ENCODE data around the gene ATXN7L1. TPM values are rescaled to one million over a fixed set of nuclear protein-coding genes. Genes with fewer than 3 reads are reported as not detected.
A peak's percentile ranks its signal among the peaks of the same experiment; 100 is the strongest.

ATXN7L1 gene
- total RNA-seq, 3 donors from 2014 or later = 19.7 to 29.5 (median 26.0) TPM

GRCh38 chr7:105583061-105583460 lies 293.3 kb downstream of the ATXN7L1 start:
- Histone ChIP-seq H3K4me1 (ENCODE audit: low read depth) (peaks cover 6% of the 10 kb centered on the region), H3K9me3 (peaks cover 4% of the 10 kb centered on the region), H3K4me3 (no peak overlapping the region), H3K36me3 (ENCODE audit: low read depth) (no peaks in the 10 kb centered on the region)
- DNase-seq (no peak), ATAC-seq (no peak)
- no peak for TF ChIP-seq CTCF (IDR thresholded peaks at IDR 0.05)
- intact Hi-C loops (cut with DNase I, micrococcal nuclease) = no loop called here

- Histone ChIP-seq H3K36me3 (ENCODE audit: low read depth) (no peaks in the 10 kb centered on the region), H3K9me3 (peaks cover 4% of the 10 kb centered on the region), H3K4me3 (no peak within 1 kb of the TSS), H3K4me1 (ENCODE audit: low read depth) (peaks cover 6% of the 10 kb centered on the region)
- TF ChIP-seq CTCF (IDR thresholded peaks at IDR 0.05) = no peak
- DNase-seq (peak; percentile 59 to 78 (median 74)), ATAC-seq (peak; percentile 91)
- intact Hi-C loops (cut with DNase I, micrococcal nuclease) = no loop called here
These were observed 295.2 kb downstream of the ATXN7L1 start, which contains the start of gene EFCAB10 for GRCh38 chr7:105581066-105581811. EFCAB10 (minus strand) TSS chr7:105581493; CDS start chr7:105581463, 30 bp downstream.

- no peak overlapping the region for H3K4me3 ChIP-seq
- H3K36me3 ChIP-seq (ENCODE audit: low read depth) = no peaks in the 10 kb centered on the region
- ATAC-seq (no peak), DNase-seq (no peak)
- intact Hi-C loops (cut with DNase I, micrococcal nuclease) = no loop called here
- peaks cover 4% of the 10 kb centered on the region for H3K9me3 ChIP-seq
- no peak for TF ChIP-seq CTCF (IDR thresholded peaks at IDR 0.05)
- peaks cover 6% of the 10 kb centered on the region for H3K4me1 ChIP-seq (ENCODE audit: low read depth)
These were observed 296.2 kb downstream of the ATXN7L1 start for GRCh38 chr7:105580022-105580740.

GRCh38 chr7:105578496-105578895 lies 297.9 kb downstream of the ATXN7L1 start:
- intact Hi-C loops (cut with DNase I, micrococcal nuclease) = no loop called here
- no peaks in the 10 kb centered on the region for H3K36me3 ChIP-seq (ENCODE audit: low read depth)
- DNase-seq (no peak), ATAC-seq (no peak)
- H3K4me1 ChIP-seq (ENCODE audit: low read depth) = peaks cover 6% of the 10 kb centered on the region
- H3K4me3 ChIP-seq = no peak overlapping the region
- no peak for TF ChIP-seq CTCF (IDR thresholded peaks at IDR 0.05)
- H3K9me3 ChIP-seq = no peaks in the 10 kb centered on the region

- H3K36me3 ChIP-seq (ENCODE audit: low read depth) = no peaks in the 10 kb centered on the region
- no peak for TF ChIP-seq CTCF (IDR thresholded peaks at IDR 0.05)
- intact Hi-C loops (cut with DNase I, micrococcal nuclease) = no loop called here
- no peaks in the 10 kb centered on the region for H3K9me3 ChIP-seq
- ATAC-seq = no peak
- DNase-seq = no peak
- H3K4me3 ChIP-seq = no peak overlapping the region
- H3K4me1 ChIP-seq (ENCODE audit: low read depth) = peaks cover 6% of the 10 kb centered on the region
These were observed 299.1 kb downstream of the ATXN7L1 start for GRCh38 chr7:105577251-105577650.

All from mucosa of descending colon (tissue), 3 donors.